ENCODE measurements around the gene PIGA.
"Not testable (repeated sequence)": the region's sequence is repeated elsewhere in the genome, so short reads cannot be mapped to it uniquely, and the experiment has no call there.

PIGA gene

GRCh38 chrX:15320297-15320696 lies 15.0 kb downstream of the PIGA start:
- DNase-seq, result no peak

- no peak for DNase-seq
Measured at GRCh38 chrX:15319075-15319474, 16.2 kb downstream of the PIGA start.

- no peak for DNase-seq
Measured at GRCh38 chrX:15315509-15315908, 19.8 kb downstream of the PIGA start, which contains the start of gene ASB11. Gene ASB11, minus strand, starts transcription at chrX:15315640. Its CDS starts 35 bp downstream, at chrX:15315605.

GRCh38 chrX:15314472-15314871 lies 20.9 kb downstream of the PIGA start:
- no peak for DNase-seq

GRCh38 chrX:15311119-15311518 lies 24.2 kb downstream of the PIGA start:
- no peak for DNase-seq

GRCh38 chrX:15310117-15310516 lies 25.2 kb downstream of the PIGA start:
- DNase-seq, result no peak

- not testable (repeated sequence) for DNase-seq
Measured at GRCh38 chrX:15305899-15306298, 29.4 kb downstream of the PIGA start.

- DNase-seq, result no peak
Measured at GRCh38 chrX:15301924-15302323, 33.4 kb downstream of the PIGA start.

GRCh38 chrX:15299941-15300851 lies 35.1 kb downstream of the PIGA start:
- no peak for DNase-seq

GRCh38 chrX:15298780-15299179 lies 36.5 kb downstream of the PIGA start:
- no peak for DNase-seq

- DNase-seq, result no peak
Measured at GRCh38 chrX:15298201-15298600, 37.1 kb downstream of the PIGA start.

GRCh38 chrX:15293451-15293850 lies 41.9 kb downstream of the PIGA start:
- DNase-seq, result no peak

- no peak for DNase-seq
Measured at GRCh38 chrX:15292861-15293260, 42.5 kb downstream of the PIGA start.

GRCh38 chrX:15277604-15278003 lies 57.7 kb downstream of the PIGA start:
- DNase-seq, result no peak

GRCh38 chrX:15274946-15275345 lies 60.4 kb downstream of the PIGA start:
- DNase-seq, result no peak

GRCh38 chrX:15273275-15273674 lies 62.0 kb downstream of the PIGA start:
- DNase-seq, result not testable (repeated sequence)

- no peak for DNase-seq
Measured at GRCh38 chrX:15271757-15272156, 63.6 kb downstream of the PIGA start.

- peak; percentile 84 for DNase-seq
Measured at GRCh38 chrX:15269618-15270521, 65.5 kb downstream of the PIGA start, which contains the start of gene ASB9. Gene ASB9, minus strand, starts transcription at chrX:15270083. Its CDS starts 209 bp downstream, at chrX:15269874.
